AG10803 (cell line): Measurements from ENCODE around the gene GJC1.
A peak's percentile ranks its signal among the peaks of the same experiment; 100 is the strongest.
"Not testable (repeated sequence)": the region's sequence is repeated elsewhere in the genome, so short reads cannot be mapped to it uniquely, and the experiment has no call there.

Source experiments
- DNase-seq: peaks from one replicate; pipeline ENCODE4 v3.0.0; 2010; ENCODE audit warnings: low read depth
- H3K4me3 ChIP-seq: 2 replicates; pipeline ENCODE4 v1.5.1; 2011; ENCODE audit warnings: mild to moderate bottlenecking, low read length, control low read depth
- TF ChIP-seq, protein P1 (sequence below): conservative IDR thresholded peaks from 2 replicates; pipeline ENCODE4 v1.5.1; 2011; ENCODE audit warnings: mild to moderate bottlenecking, low read length, control low read depth, inconsistent platforms

The GJC1 gene

DNA sequence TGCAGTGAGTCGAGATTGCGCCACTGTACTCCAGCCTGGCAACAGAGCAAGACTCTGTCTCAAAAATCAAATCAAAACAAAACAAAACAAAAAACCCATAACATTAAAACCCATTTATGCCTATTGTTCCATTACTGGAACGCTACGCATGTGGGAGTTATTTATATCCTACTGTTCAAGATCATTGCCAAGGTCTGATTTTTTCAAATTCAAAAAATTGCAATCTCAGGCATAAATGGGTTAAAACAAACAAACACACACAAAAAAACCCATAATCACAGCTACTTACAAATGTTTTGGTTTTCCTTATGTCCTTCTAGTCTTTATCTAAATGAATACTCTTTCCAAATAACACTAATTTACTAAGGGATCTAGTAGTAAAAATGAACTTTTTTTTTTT is 17.8 kb downstream of the GJC1 start:
- TF ChIP-seq, protein P1, sequence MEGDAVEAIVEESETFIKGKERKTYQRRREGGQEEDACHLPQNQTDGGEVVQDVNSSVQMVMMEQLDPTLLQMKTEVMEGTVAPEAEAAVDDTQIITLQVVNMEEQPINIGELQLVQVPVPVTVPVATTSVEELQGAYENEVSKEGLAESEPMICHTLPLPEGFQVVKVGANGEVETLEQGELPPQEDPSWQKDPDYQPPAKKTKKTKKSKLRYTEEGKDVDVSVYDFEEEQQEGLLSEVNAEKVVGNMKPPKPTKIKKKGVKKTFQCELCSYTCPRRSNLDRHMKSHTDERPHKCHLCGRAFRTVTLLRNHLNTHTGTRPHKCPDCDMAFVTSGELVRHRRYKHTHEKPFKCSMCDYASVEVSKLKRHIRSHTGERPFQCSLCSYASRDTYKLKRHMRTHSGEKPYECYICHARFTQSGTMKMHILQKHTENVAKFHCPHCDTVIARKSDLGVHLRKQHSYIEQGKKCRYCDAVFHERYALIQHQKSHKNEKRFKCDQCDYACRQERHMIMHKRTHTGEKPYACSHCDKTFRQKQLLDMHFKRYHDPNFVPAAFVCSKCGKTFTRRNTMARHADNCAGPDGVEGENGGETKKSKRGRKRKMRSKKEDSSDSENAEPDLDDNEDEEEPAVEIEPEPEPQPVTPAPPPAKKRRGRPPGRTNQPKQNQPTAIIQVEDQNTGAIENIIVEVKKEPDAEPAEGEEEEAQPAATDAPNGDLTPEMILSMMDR, result no peak
- H3K4me3 ChIP-seq, result no peak overlapping the region
- DNase-seq, result no peak

DNA sequence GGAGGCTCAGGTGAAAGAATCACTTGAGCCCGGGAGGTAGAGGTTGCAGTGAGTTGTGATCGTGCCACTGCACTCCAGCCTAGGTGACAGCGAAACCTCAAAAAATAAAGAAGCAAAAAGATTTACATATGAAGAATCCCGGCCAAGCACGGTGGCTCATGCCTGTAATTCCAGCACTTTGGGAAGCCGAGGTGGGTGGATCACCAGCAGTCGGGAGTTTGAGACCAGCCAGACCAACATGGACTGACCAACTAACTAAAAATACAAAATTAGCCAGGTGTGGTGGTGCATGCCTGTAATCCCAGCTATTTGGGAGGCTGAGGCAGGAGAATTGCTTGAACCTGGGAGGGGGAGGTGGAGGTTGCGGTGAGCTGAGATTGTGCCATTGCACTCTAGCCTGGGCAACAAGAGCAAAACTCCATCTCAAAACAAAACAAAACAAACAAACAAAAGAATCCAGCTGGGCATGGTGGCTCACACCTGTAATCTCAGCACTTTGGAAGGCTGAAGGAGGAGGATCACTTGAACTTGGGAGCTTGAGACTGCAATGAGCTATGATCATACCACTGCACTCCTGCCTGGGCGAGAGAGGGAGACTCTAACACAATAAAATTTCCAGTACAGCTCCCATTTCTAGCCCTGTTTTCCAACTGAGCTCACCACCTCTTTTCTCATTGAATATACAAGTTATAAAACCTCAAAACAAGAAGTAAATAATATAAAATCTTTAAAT is 21.3 kb downstream of the GJC1 start:
- DNase-seq, H3K4me3 ChIP-seq: not testable (repeated sequence)

DNA sequence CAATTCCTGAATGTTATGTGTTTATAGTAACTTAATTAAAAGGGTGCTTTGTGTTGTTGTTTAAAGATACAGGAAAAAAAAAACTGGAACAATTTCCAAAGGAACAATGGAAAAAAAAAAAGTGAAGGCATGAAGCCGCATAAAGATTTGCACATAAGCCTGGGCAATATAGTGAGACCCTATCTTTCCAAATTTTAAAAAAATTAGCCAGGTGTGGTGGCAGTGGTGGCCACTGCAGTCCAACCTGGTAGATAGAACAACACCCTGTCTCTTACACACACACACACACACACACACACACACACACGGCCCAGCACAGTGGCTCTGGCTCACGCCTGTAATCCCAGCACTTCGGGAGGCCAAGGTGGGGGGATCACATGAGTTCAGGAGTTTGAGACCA is 21.9 kb downstream of the GJC1 start:
- DNase-seq, result no peak
- TF ChIP-seq, protein P1, result no peak
- no peak overlapping the region for H3K4me3 ChIP-seq

DNA sequence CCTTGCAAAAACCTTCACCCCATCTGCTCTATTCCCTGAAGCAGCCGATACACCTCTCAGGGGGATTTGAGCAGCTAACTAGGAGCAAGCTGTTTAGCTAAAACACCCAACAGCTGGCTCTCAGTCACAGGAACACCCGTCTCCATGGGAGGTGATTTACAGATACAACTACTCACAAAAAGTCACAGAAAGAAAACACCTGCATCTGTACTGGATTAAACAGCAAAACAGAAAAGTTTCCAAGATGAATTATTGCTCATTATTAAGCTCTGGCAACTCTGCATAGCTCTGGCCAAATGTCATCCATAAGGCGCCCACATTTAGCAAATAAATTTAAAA is 22.3 kb downstream of the GJC1 start:
- peak; percentile 88 for DNase-seq
- TF ChIP-seq, protein P1, result no peak
- H3K4me3 ChIP-seq, result no peak overlapping the region

DNA sequence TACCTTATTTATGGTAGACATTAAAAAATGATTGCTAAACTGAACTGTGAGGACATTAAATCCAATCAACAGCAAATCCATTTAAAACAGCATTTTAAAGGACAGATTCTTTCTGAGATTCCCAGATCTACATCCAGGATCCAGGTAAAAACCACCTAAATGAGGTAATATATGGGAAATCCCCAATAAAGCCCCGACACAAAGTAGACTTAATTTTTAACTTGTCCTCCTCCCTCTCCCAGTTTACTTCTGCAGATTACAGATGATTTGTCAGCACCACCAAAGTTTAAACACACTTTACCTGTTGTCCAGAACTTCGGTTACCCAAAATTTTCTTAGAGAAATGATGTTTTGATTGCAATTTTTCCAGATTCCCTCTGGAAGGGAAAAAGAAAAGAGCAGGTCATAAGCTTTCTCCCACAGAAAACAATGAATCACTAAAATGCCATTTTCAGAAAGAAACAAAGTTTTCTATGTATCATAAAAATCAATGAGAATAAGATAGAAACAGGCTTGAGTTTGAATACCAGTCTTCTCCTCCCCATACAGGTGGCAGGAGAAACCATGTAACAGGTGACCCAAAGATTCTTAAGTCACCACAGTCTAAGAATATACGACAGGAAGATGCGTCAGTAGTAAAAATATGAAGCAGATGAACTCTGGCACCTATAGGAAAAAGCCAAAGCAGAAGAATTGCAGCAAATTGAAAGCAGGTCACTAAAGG is 22.8 kb downstream of the GJC1 start:
- TF ChIP-seq, protein P1, result no peak
- no peak overlapping the region for H3K4me3 ChIP-seq
- no peak for DNase-seq

DNA sequence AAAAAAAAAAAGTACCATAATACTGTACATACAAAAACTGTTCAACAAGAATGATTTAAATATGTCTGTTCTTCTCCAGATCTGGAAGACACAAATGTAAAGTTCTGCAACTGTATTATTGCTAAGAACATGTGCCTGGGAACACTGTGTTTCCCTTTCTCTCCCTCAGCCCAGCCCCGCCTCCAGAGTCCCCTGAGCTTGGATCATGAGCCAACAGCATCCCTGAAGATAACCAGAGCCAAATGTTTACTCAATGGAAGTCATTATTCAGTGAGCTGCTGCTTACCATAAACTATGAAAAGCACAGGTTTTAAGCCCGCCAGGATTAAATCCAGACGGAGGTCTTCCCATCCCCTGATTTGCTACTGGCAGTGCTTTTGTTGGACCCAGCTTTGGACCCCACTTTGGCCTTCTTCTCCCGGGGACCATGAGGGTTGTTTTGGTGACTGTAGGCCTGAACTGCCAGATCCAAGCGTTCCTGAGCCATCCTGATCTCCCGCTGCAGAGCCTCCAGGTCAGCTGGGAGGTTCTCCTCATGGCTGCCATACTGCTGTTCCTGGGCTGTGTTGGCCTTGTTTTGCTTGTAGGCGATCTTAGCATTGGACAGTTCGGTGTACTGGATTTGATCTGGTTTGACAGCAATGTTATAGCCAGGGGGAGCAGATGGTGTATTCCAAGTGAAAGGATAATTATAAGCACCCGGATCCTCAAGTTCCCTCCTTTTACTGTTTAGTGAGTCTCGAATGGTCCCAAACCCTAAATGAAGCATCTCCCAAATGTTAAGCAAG is 25.6 kb downstream of the GJC1 start:
- no peak overlapping the region for H3K4me3 ChIP-seq
- TF ChIP-seq, protein P1, result no peak
- no peak for DNase-seq

DNA sequence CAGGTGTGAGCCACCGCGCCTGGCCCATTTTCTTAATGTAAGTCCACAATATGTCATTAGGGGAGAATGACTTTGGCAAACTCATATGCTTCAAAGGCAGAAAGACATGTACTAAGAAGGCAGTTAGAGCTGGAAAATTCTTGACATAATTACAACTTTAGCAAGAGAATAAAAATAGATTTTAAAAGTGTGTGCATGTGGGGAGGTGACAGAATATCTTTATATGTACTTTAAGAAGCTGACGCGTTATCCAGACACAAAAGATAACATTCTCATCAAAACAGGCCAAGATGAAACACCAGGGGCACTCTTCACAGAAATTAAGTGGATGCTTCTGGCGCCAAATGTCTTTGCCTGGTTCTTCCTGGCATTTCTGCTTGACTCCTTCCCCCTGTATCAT is 28.2 kb downstream of the GJC1 start:
- no peak overlapping the region for H3K4me3 ChIP-seq
- TF ChIP-seq, protein P1, result no peak
- no peak for DNase-seq
